ENCODE measurements around the gene HARS1. TPM values are rescaled to one million over a fixed set of nuclear protein-coding genes. Genes with fewer than 3 reads are reported as not detected.

Gene HARS1
- total RNA-seq, 3 donors from 2014 or later (not counting 1 experiment from before 2014, with no cell fraction given) = 62.4 to 73.8 (median 68.3) TPM

DNA sequence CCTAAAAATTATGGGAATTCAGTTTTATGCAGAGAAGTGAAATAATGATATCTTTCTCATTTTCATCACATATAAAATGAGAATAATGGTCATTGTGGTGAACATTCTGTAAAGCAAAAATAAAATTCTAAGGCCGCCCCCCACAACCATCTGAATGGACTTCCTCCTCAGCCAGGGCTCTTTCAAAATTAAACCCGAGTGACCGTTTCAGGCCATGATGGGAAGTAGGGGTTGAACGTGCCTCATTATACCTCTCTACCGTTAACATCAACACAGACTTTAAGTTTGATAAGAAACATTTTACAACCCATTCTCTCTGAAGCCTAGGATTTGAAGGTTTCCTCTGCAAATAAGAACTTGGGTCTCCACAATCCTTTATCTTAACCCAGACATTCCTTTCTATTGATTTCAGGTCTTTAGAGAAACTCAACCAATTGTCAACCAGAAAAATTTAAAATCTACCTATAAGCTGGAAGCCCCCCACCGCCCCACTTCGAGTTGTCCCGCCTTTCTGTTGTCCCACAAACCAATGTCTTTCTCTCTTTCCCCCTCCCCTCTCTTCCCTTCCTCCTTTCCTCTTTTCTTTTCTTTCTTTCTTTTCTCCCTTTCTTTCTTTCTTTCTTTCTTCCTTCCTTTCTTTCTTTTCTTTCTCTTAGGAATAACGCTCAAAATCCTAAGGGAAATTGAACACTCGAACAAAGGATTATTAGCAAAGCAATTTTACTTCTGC lies 53.6 kb downstream of the HARS1 start:
- intact Hi-C loops (cut with micrococcal nuclease) = loop anchor here (2.0 kb wide), 2 partner anchors 73 to 235 kb away; partner anchors contain the start of genes APBB3 and SLC35A4
- H3K36me3 ChIP-seq (ENCODE audit: control insufficient read depth, insufficient read depth, low read length) = peaks cover under 1% of the 10 kb centered on the region
- peaks cover 24 to 44% of the 10 kb centered on the region in 2 donors for H3K4me1 Mint-ChIP-seq
- ATAC-seq (no peak), DNase-seq (no peak)
- peak overlapping the region in 1 of 2 donors; percentile 95 for H3K27ac Mint-ChIP-seq
- no peak overlapping the region for H3K4me3 ChIP-seq (ENCODE audit: low read length)
- no peaks in the 10 kb centered on the region for H3K9me3 Mint-ChIP-seq
- H3K9me3 ChIP-seq (ENCODE audit: control insufficient read depth, insufficient read depth, low read length) = no peaks in the 10 kb centered on the region
- H3K4me1 ChIP-seq (ENCODE audit: control insufficient read depth, insufficient read depth, low read length) = peaks cover 27% of the 10 kb centered on the region
- H3K27me3 Mint-ChIP-seq (ENCODE audit: low read depth in 2 of 2) = no peaks in the 10 kb centered on the region
- no peaks in the 10 kb centered on the region for H3K36me3 Mint-ChIP-seq
- 92% methylated on average over 9 of the region's 10 CpGs for WGBS (ENCODE audit: insufficient coverage)
- H3K27me3 ChIP-seq (ENCODE audit: control insufficient read depth, insufficient read depth, low read length) = no peaks in the 10 kb centered on the region
- H3K4me3 Mint-ChIP-seq = peak overlapping the region; percentile 28
- TF ChIP-seq, protein P1, sequence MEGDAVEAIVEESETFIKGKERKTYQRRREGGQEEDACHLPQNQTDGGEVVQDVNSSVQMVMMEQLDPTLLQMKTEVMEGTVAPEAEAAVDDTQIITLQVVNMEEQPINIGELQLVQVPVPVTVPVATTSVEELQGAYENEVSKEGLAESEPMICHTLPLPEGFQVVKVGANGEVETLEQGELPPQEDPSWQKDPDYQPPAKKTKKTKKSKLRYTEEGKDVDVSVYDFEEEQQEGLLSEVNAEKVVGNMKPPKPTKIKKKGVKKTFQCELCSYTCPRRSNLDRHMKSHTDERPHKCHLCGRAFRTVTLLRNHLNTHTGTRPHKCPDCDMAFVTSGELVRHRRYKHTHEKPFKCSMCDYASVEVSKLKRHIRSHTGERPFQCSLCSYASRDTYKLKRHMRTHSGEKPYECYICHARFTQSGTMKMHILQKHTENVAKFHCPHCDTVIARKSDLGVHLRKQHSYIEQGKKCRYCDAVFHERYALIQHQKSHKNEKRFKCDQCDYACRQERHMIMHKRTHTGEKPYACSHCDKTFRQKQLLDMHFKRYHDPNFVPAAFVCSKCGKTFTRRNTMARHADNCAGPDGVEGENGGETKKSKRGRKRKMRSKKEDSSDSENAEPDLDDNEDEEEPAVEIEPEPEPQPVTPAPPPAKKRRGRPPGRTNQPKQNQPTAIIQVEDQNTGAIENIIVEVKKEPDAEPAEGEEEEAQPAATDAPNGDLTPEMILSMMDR (IDR thresholded peaks at IDR 0.05) = no peak
- no peak overlapping the region for H3K27ac ChIP-seq (ENCODE audit: low read length)

DNA sequence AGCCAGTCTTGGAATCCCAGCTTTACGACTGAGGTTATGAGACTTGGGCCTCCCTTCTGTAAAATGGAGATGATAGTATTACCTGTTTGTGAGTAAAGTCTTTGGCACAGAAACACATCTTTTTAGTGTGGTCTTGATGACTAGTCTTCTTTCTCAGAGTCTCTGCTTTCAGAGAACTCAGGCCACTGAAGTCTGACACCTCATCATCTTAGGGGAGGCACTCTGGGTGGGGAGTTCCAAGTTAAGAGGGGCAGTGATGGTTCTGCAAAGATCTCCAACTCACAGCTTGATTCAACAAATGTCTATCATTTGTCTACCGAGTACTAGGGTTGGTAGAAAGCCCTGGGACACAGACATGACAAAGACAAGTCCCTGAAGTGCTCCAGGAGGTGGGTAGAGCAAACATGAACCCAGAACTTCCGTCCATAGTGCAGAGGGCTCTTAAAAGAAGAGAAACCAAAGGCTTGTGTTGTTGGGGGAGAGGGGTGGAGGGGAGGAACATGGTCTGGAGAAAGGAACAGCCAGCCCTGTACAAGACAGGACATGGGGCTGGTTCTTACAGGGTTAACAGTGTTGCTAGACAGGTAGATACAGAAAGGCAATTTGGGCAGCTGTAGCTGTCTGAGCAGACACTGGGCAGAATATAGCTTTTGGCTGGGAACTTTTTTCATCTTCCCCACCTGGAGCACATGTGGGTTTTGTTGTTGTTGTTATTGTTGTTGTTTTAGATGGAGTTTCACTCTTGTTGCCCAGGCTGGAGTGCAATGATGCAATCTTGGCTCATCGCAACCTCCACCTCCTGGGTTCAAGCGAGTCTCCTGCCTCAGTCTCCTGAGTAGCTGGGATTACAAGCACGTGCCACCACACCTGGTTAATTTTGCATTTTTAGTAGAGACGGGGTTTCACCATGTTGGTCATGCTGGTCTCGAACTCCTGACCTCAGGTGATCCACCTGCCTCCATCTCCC lies 55.6 kb downstream of the HARS1 start:
- Histone ChIP-seq H3K4me3 (ENCODE audit: low read length) (no peak overlapping the region), H3K27ac (ENCODE audit: low read length) (no peak overlapping the region), H3K4me1 (ENCODE audit: control insufficient read depth, insufficient read depth, low read length) (peaks cover 36% of the 10 kb centered on the region), H3K9me3 (ENCODE audit: control insufficient read depth, insufficient read depth, low read length) (no peaks in the 10 kb centered on the region), H3K27me3 (ENCODE audit: control insufficient read depth, insufficient read depth, low read length) (peaks cover 4% of the 10 kb centered on the region), H3K36me3 (ENCODE audit: control insufficient read depth, insufficient read depth, low read length) (no peaks in the 10 kb centered on the region)
- 86% methylated on average over 8 of the region's 8 CpGs for WGBS (ENCODE audit: insufficient coverage)
- Mint-ChIP-seq H3K4me1 (peaks cover 29 to 46% of the 10 kb centered on the region in 2 donors), H3K36me3 (no peaks in the 10 kb centered on the region), H3K4me3 (no peak overlapping the region), H3K27me3 (ENCODE audit: low read depth in 2 of 2) (peaks cover 6 to 9% of the 10 kb centered on the region in 2 donors), H3K9me3 (no peaks in the 10 kb centered on the region), H3K27ac (no peak overlapping the region)
- DNase-seq = no peak
- intact Hi-C loops (cut with micrococcal nuclease) = no loop called here
- ATAC-seq = no peak
- TF ChIP-seq, protein P1 (IDR thresholded peaks at IDR 0.05) = no peak

DNA sequence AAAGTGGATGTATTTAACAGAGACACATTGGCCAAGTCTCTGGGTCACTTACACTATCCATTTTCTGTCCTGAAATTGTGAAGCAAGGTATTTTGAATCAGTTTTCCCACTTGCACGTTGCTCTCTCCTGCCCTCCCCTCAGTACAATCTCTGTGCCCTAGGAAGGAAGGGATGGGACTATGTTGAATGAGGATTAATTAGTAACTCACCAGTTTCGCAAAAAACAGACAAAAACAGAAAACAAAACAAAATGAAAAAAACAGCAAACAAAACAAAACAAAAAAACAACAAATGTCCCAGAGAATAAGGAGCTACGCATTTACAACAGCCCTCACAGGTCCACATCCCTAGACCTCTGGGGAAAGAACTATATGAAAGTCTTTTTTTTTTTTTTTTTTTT lies 57.1 kb downstream of the HARS1 start:
- 67% methylated on average over 1 of the region's 3 CpGs for WGBS (ENCODE audit: insufficient coverage)
- Mint-ChIP-seq H3K36me3 (no peaks in the 10 kb centered on the region), H3K9me3 (no peaks in the 10 kb centered on the region), H3K4me3 (peak overlapping the region; percentile 25), H3K4me1 (peaks cover 19 to 34% of the 10 kb centered on the region in 2 donors), H3K27ac (no peak overlapping the region), H3K27me3 (ENCODE audit: low read depth in 2 of 2) (peaks cover 6 to 10% of the 10 kb centered on the region in 2 donors)
- H3K4me3 ChIP-seq (ENCODE audit: low read length) = no peak overlapping the region
- peaks cover 25% of the 10 kb centered on the region for H3K4me1 ChIP-seq (ENCODE audit: control insufficient read depth, insufficient read depth, low read length)
- H3K27me3 ChIP-seq (ENCODE audit: control insufficient read depth, insufficient read depth, low read length) = peaks cover 4% of the 10 kb centered on the region
- H3K36me3 ChIP-seq (ENCODE audit: control insufficient read depth, insufficient read depth, low read length) = no peaks in the 10 kb centered on the region
- TF ChIP-seq, protein P1 (IDR thresholded peaks at IDR 0.05) = no peak
- DNase-seq (no peak), ATAC-seq (no peak)
- no peak overlapping the region for H3K27ac ChIP-seq (ENCODE audit: low read length)
- intact Hi-C loops (cut with micrococcal nuclease) = no loop called here
- H3K9me3 ChIP-seq (ENCODE audit: control insufficient read depth, insufficient read depth, low read length) = no peaks in the 10 kb centered on the region
